Heart left ventricle (tissue), 16 donors: ENCODE results near the gene ZCCHC3. TPM values are rescaled to one million over a fixed set of nuclear protein-coding genes. Genes with fewer than 3 reads are reported as not detected.

ENCODE experiments used
- ATAC-seq, 4 donors: fragments of 200-7000 bp; cut with Tn5 transposase; one replicate each; pipeline ENCODE4 v1.9.1; 2020 to 2022; ENCODE audit warnings: moderate library complexity in 4 of 4, mild to moderate bottlenecking in 3 of 4, moderate number of reproducible peaks in 1 of 4
- DNase-seq, 5 donors: peaks; one replicate each; pipeline ENCODE4 v3.0.0-alpha.2; 2020
- H3K27ac ChIP-seq, 12 donors: fragments of 200-600 bp; sonication (generic) in 4 of 12; one replicate each; pipeline versions ENCODE4 v1.5.0 to v1.8.0; 2016 to 2022; ENCODE audit warnings: mild to moderate bottlenecking in 2 of 12
- H3K27me3 ChIP-seq, 9 donors: fragments of 200-600 bp; sonication (generic) in 2 of 9; one replicate each; pipeline versions ENCODE4 v1.5.1 to v1.8.0; 2016 to 2022; ENCODE audit warnings: mild to moderate bottlenecking in 3 of 9
- H3K36me3 ChIP-seq, 9 donors: fragments of 200-600 bp; sonication (generic) in 2 of 9; one replicate each; pipeline versions ENCODE4 v1.5.0 to v1.8.0; 2018 to 2022; ENCODE audit warnings: mild to moderate bottlenecking in 2 of 9
- H3K4me1 ChIP-seq, 12 donors: fragments of 200-600 bp; sonication (generic) in 4 of 12; one replicate each; pipeline versions ENCODE4 v1.5.0 to v1.8.0; 2016 to 2022; ENCODE audit warnings: mild to moderate bottlenecking in 3 of 12
- H3K4me3 ChIP-seq, 12 donors: fragments of 200-600 bp; sonication (generic) in 4 of 12; one replicate each; pipeline versions ENCODE4 v1.5.0 to v1.8.0; 2017 to 2022; ENCODE audit warnings: mild to moderate bottlenecking in 9 of 12, moderate library complexity in 4 of 12
- H3K9me3 ChIP-seq, 12 donors: fragments of 200-600 bp; sonication (generic) in 4 of 12; one replicate each; pipeline versions ENCODE4 v1.5.0 to v1.8.0; 2016 to 2022; ENCODE audit warnings: mild to moderate bottlenecking in 1 of 12
- CTCF ChIP-seq, 12 donors: fragments of 200-600 bp; sonication (generic) in 4 of 12; IDR thresholded peaks; one replicate each; pipeline versions ENCODE4 v1.5.0 to v1.8.0; 2018 to 2022; ENCODE audit warnings: antibody characterized with exemption in 12 of 12, mild to moderate bottlenecking in 5 of 12
- POLR2A ChIP-seq, 2 donors: fragments of 450-650 bp; IDR thresholded peaks; one replicate each; pipeline ENCODE4 v1.6.1; 2017; ENCODE audit warnings: antibody characterized with exemption in 2 of 2, mild to moderate bottlenecking in 2 of 2, moderate library complexity in 2 of 2
- WGBS, 4 donors: extraction: QIAGEN DNeasy Blood & Tissue Kit in 2 of 4; methylation state at CpG; one replicate each; pipeline versions ENCODE4 v1.1.5 to v1.1.7; 2013 to 2018; 5-methylcytosine and 5-hydroxymethylcytosine counted together
- intact Hi-C, 10 donors: fragments of 100-400 bp; cut with DNase I; formaldehyde crosslinking; loops; one replicate each; pipeline versions ENCODE4 v1.11.1 to v1.14.2; 2022
- polyA plus RNA-seq, 2 donors: library from polyadenylated mRNA; stranded (reverse); fragments of 200-250 nt; gene quantifications; one replicate each; pipeline ENCODE4 v1.2.3, GENCODE V29; 2013
- total RNA-seq, 9 donors: library from RNA; depleted of rRNA in 2 of 9; stranded (reverse); fragments of >200 nt in 2 of 9; fragmentation: NEBNext Ultra II Directional in 3 of 9; extraction: Animal tissue kit (Norgen Biotek cat#: 25700) in 3 of 9; gene quantifications; one replicate each; pipeline versions ENCODE4 v1.1.0 to v1.2.4, GENCODE V29; 2016 to 2023
- donor health status: ischemic (EF 13 %, LVEDD 7.1; RV severe dilation, severe dysfunction).
- donor health status: healthy with polysubstance abuse.
- donor health status: DM: no; HTN: yes; CAD: no.
- donor health status: DM: no; HTN: no; CAD: no.
- donor health status: ischemic (EF 25% LVEDD 6.9; RV normal size, moderate dysfunction).
- donor health status: ischemic (EF 25% LVEDD 5.7; RV mildly dilated, moderate dysfunction).
- donor health status: healthy.
- donor health status: DM: yes; HTN: yes; CAD: no.
- donor health status: ischemic (EF 35%, LVEDD 5.7; RV mildly dilated, moderate dysfunction).
- donor health status: nonischemic (EF 11% LVEDD 7.7; RV severe dilation, severe dysfunction).
- donor health status: DM: yes; HTN: yes; CAD: no.
- donor health status: PGD.
- donor health status: ischemic (EF 29% LVEDD 5.4; RV normal size, mild dysfunction).
- donor health status: nonischemic (EF 23%, LVEDD 6.1; RV moderate dilation, normal function).

Gene ZCCHC3
- total and polyA plus RNA-seq, 11 donors: 6.9 to 15.3 (median 9.6) TPM

DNA sequence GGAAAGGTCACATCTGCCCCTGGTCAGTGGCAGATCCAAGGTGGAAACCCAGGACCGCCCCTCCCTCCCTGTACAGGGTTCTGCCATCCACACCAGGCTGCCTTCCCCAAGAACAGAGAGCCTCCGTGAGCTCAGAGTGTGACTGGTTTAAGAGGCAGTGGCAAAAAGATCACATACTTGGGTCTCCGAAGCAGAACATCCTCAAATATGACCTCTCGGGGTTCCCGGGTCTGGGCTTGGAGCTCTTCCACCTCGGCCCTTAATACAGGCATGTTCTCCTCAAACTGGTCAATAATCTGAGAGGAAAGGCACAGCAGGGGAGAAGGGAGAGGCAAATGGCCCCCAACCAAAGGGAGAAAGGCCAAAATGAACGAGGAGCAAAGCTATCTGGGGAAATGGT, 21.6 kb upstream of the ZCCHC3 start:
- DNase-seq: no peak
- no peaks in the 10 kb centered on the region for H3K4me1 ChIP-seq
- TF ChIP-seq CTCF (IDR thresholded peaks at IDR 0.05) (no peak), POLR2A (IDR thresholded peaks at IDR 0.05) (no peak)
- ATAC-seq: no peak
- no peak overlapping the region for H3K27ac ChIP-seq
- no peaks in the 10 kb centered on the region for H3K27me3 ChIP-seq
- WGBS, 4 donors: 90 to 97% (median 94%) methylated on average over 7 of the region's 7 CpGs
- H3K4me3 ChIP-seq: no peak overlapping the region
- H3K36me3 ChIP-seq: peaks cover 0 to 33% (median 13%) of the 10 kb centered on the region in 9 donors
- intact Hi-C loops: loop anchor here in 7 of 10 donors (5.0 to 10.0 kb wide), 3 partner anchors 49 to 59 kb away; partner anchors contain the start of gene SOX12 (in 2 of the 7)
- no peaks in the 10 kb centered on the region for H3K9me3 ChIP-seq

- H3K4me3 ChIP-seq: no peak overlapping the region
- 91 to 96% (median 95%) methylated on average over 12 of the region's 12 CpGs for WGBS, 4 donors
- DNase-seq (no peak), ATAC-seq (no peak)
- H3K4me1 ChIP-seq: no peaks in the 10 kb centered on the region
- no peak overlapping the region for H3K27ac ChIP-seq
- no peaks in the 10 kb centered on the region for H3K27me3 ChIP-seq
- intact Hi-C loops: loop anchor here in 7 of 10 donors (5.0 to 10.0 kb wide), 3 partner anchors 48 to 58 kb away; partner anchors contain the start of gene SOX12 (in 2 of the 7)
- H3K9me3 ChIP-seq: no peaks in the 10 kb centered on the region
- H3K36me3 ChIP-seq: peaks cover 0 to 38% (median 18%) of the 10 kb centered on the region in 9 donors
- TF ChIP-seq POLR2A (IDR thresholded peaks at IDR 0.05) (no peak), CTCF (IDR thresholded peaks at IDR 0.05) (no peak)
Measured at GRCh38 chr20:276620-277495, 20.5 kb upstream of the ZCCHC3 start.

- H3K9me3 ChIP-seq: no peaks in the 10 kb centered on the region
- ATAC-seq: no peak
- TF ChIP-seq CTCF (IDR thresholded peaks at IDR 0.05) (no peak), POLR2A (IDR thresholded peaks at IDR 0.05) (no peak)
- no peaks in the 10 kb centered on the region for H3K27me3 ChIP-seq
- intact Hi-C loops: loop anchor here in 7 of 10 donors (5.0 to 10.0 kb wide), 3 partner anchors 47 to 57 kb away; partner anchors contain the start of gene SOX12 (in 2 of the 7)
- no peak overlapping the region for H3K4me3 ChIP-seq
- DNase-seq: no peak
- no peaks in the 10 kb centered on the region for H3K4me1 ChIP-seq
- H3K27ac ChIP-seq: no peak overlapping the region
- 20 to 69% (median 46%) methylated on average over 3 of the region's 3 CpGs for WGBS, 4 donors
- peaks cover 0 to 42% (median 21%) of the 10 kb centered on the region in 9 donors for H3K36me3 ChIP-seq
Measured at GRCh38 chr20:277496-277781, 19.9 kb upstream of the ZCCHC3 start.

DNA sequence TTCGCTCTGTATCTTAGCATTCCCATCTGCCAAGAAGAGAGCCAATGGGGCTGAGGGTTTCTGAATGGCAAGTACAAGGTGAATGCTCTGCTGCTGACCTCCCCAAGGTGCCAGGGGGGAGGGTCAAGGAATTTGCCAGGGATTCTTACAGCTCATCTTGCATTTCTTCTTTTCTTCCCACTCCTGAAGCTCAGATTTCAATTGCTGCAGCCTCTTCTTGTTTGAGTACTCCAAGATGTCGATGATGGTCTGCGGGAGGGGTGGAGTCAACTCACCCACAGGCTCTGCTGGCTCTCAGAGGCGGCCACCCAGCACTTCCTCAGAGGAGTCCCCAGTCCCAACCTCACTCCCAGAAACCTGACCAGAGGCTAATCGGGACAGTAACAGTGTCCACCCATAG, 19.2 kb upstream of the ZCCHC3 start:
- TF ChIP-seq POLR2A (IDR thresholded peaks at IDR 0.05) (no peak), CTCF (IDR thresholded peaks at IDR 0.05) (no peak)
- Histone ChIP-seq H3K9me3 (no peaks in the 10 kb centered on the region), H3K4me3 (no peak overlapping the region), H3K27ac (no peak overlapping the region), H3K36me3 (peaks cover 0 to 49% (median 21%) of the 10 kb centered on the region in 9 donors), H3K27me3 (no peaks in the 10 kb centered on the region), H3K4me1 (no peaks in the 10 kb centered on the region)
- ATAC-seq (no peak), DNase-seq (no peak)
- 67 to 97% (median 82%) methylated on average over 4 to 5 of the region's 5 CpGs for WGBS, 4 donors
- intact Hi-C loops: loop anchor here in 7 of 10 donors (5.0 to 10.0 kb wide), 3 partner anchors 47 to 57 kb away; partner anchors contain the start of gene SOX12 (in 2 of the 7)
